H54 (cell line): ENCODE results near the gene DOCK7.
"Not testable (repeated sequence)": the region's sequence is repeated elsewhere in the genome, so short reads cannot be mapped to it uniquely, and the experiment has no call there.

Experiments used
- DNase-seq: peaks from one replicate; pipeline ENCODE4 v3.0.0; 2011; ENCODE audit warnings: low spot score, mixed read lengths; ENCODE audit not compliant: insufficient read length
- FAIRE-seq: peaks from 3 replicates; lab custom pipeline; 2011; peaks lifted over from hg19 to GRCh38; lab: Jason Lieb, UNC
- POLR2A ChIP-seq: IDR thresholded peaks from 2 replicates; pipeline ENCODE4 v1.6.1; 2011; ENCODE audit warnings: low read depth, mild to moderate bottlenecking, low read length

The DOCK7 gene

DNA sequence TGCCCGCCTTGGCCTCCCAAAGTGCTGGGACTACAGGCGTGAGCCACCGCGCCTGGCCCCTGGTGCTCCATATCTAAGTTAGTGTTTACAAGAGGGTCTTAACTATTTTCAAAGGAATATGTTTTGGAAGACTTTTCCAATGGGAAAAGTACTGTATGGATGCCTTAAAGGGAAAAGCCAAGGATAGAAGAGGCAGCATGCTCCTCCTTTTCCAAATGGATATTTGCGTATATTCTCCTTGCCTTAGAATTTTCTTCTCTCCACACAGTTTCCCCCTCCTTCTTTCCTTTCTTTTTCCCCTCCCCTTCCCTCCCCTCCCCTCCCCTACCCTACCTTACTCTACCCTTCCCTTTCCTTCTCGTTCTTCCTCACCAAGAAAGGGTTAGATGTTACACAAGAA lies 29.3 kb upstream of the DOCK7 start:
- no peak for TF ChIP-seq POLR2A
- FAIRE-seq = no peak
- DNase-seq = no peak

DNA sequence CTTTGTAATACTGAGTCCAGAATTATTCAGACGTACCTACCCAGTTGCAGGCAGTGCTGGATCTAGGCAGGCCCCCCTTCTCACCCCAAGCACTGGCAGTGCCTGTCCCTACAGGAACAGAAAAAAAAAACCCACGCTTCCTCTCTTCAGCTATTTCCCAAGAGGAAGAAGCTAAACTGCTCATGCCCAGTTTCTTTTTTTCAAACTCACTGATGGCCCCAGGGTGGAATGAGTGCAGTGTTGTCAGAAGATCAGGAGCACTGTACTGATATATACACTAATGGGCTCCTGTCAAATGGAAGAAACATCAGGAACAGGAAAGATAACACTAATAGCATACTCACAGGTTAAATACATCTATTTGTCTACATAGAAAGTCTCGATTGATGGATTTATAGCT lies 28.2 kb upstream of the DOCK7 start:
- no peak for DNase-seq
- FAIRE-seq = no peak
- TF ChIP-seq POLR2A = no peak

- TF ChIP-seq POLR2A = no peak
- DNase-seq (no peak), FAIRE-seq (peak; percentile 80)
These were observed 24.4 kb upstream of the DOCK7 start for GRCh38 chr1:62712336-62713243.

- TF ChIP-seq POLR2A = no peak
- DNase-seq = no peak
- no peak for FAIRE-seq
These were observed 19.5 kb upstream of the DOCK7 start for GRCh38 chr1:62707744-62708120.

DNA sequence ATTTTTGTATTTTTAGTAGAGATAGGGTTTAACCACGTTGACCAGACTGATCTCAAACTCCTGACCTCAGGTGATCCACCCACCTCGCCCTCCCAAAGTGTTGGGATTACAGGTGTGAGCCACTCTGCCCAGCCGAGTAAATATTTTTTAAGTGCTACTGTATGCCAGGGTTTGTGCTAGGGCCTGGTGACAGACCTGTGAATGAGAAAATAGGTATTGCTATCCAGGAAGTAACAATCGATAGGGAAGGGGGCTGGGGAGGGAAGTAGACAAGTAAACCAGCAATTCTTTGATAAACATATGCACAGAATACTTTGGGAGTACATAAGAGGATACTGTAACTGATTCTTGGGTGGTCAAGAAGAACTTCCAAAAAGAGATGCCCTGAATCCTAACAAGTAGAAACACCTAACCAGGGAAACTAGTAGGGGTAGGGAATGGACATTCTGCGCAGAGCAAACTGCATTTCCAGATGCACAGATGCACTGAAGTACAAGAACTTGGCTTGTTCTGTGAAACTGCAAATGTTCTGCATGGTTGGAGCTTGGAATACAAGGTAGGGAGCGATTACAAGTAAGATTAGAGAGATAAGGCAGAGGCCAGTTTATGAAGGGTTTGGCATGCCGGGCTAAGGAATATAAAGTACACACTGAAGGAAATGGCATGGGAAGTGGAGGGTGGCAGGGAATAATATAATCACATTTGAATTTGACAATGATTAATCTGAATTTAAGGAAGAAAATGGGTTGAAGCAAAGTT lies 19.0 kb upstream of the DOCK7 start:
- FAIRE-seq (no peak), DNase-seq (no peak)
- TF ChIP-seq POLR2A = no peak

- DNase-seq, FAIRE-seq: not testable (repeated sequence)
These were observed 10.0 kb upstream of the DOCK7 start for GRCh38 chr1:62698161-62698560.

GRCh38 chr1:62694479-62694878 lies 6.3 kb upstream of the DOCK7 start:
- not testable (repeated sequence) for DNase-seq, FAIRE-seq

GRCh38 chr1:62693123-62693522 lies 4.9 kb upstream of the DOCK7 start:
- TF ChIP-seq POLR2A = no peak
- no peak for DNase-seq
- no peak for FAIRE-seq

DNA sequence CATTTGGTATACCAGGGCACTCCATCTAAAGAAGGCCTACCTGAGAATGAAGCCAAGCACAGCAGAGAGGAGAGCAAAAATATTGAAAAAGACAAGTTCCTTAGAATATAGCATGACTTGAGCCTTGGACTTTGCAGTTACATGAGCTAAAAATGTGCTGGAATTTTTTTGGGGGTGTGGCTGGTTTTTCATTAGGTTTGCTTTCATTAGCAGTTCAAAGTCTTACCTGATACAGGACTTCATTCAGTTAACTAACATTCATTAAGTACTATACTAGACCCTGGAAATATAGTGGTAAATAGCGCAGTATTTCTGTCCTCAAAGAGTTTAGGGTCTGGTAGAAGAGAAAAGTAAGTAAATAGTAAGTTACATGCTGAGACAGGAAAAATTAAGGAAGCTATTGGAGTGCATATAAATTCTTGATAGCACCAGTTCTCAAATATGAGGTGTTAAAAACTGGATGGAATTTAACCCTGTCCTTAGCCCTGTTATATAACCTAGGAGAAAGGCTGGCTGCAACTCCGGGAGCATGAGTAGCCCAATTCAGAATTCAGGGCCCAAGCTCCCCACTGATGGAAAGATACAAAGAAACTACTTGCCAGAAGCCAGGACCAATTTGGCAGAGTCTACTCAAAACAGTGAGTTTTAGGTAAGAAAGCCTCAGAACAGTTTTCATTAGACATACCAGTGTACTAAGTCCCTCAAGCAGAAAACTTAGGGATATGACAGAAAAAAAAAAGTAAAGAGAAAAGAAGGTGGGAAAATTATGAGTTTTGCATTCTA lies 3.1 kb upstream of the DOCK7 start:
- DNase-seq (no peak), FAIRE-seq (no peak)

DNA sequence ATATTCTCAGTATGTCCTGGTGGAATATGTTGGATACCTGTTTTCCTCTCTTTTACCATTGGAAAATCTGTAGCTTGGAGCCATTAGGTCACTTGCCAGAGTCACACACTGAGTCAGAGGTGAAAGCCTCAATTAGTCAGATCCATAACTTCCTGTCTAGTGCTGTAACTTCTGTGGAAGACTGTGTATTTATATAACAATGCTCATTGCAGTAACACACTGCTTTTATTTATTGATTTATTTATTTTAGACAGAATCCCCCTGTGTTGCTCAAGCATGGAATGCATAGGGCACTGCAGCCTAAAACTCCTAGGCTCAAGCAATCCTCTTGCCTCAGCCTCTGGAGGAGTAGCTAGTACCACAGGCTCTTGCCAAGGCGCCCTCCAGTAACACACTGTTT lies 1.3 kb upstream of the DOCK7 start:
- DNase-seq = no peak
- peak; percentile 38 for FAIRE-seq
- no peak for TF ChIP-seq POLR2A

More for the DNA sequence above, 3.1 kb upstream of the DOCK7 start:
- no peak for TF ChIP-seq POLR2A

DNA sequence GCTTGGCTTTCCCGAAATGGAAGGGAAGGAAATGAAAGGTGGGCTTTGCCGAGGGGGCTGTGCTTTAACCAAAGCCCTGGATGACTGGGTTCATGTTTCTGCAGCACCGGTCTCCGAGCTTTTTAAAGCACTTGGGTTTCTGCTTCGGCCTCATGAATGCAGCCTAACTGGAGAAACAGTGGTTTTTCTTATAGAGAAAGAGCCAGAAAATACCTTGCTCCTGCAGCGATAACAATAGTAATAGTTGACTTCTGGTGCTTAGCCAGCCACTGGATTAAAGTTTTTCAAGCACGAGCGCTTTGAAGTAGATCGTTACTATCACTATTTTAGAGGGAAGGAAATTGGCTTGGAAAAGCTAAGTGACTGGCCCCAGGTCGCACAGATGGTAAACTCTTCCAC lies 500 bp upstream of the DOCK7 start:
- TF ChIP-seq POLR2A = no peak
- DNase-seq (no peak), FAIRE-seq (no peak)

- no peak for TF ChIP-seq POLR2A
- FAIRE-seq = no peak
These were observed 724 bp downstream of the DOCK7 start for GRCh38 chr1:62687421-62687902.

DNA sequence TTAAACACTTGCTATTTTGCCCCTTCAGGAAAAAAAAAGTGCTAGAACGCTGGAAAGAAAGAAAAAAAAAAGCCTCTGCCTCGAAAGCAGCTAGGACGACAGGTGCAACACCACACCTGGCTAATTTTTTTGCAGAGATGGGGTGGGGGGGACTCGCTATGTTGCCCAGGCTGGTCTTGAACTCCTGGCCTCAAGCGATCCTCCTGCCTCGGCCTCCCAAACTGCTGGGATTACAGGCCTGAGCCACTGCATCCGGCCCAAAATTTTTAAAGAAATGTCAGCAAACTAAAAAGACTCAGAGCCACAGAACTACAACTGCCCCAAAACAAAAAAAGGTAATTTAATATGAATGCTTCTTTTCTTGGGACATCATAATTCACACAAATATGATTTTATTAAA lies 1.4 kb downstream of the DOCK7 start:
- TF ChIP-seq POLR2A = no peak
- DNase-seq (no peak), FAIRE-seq (no peak)

More at GRCh38 chr1:62687421-62687902, 724 bp downstream of the DOCK7 start:
- DNase-seq = no peak

DNA sequence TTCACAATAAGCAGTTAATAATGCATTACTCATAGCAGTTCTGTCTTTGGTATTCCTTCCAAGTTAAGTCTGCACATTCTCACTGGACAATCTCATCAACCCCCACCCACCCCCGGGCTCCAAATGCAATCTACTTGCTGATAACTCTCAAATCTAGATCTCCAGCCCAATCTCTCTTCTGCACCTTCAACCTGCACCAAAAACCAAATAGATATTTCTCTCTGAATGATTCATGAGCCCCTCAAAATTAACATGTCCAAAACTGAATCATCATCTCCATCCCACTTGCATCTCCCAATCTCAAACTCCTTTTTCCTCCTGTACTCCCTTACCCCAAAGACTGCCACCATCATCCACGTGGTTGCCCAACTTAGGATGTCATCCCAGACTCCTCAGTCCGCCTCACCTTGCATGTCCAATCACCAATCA lies 2.7 kb downstream of the DOCK7 start:
- FAIRE-seq (no peak), DNase-seq (no peak)
- TF ChIP-seq POLR2A = no peak
